LHCN-M2 (cell line): ENCODE results near the gene ABCC5. TPM values are rescaled to one million over a fixed set of nuclear protein-coding genes. Genes with fewer than 3 reads are reported as not detected.
A peak's percentile ranks its signal among the peaks of the same experiment; 100 is the strongest.
"Not testable (repeated sequence)": the region's sequence is repeated elsewhere in the genome, so short reads cannot be mapped to it uniquely, and the experiment has no call there.

Source experiments
- DNase-seq: peaks from one replicate; pipeline ENCODE4 v3.0.0-alpha.2; 2012; ENCODE audit warnings: low read depth
- total RNA-seq: library from RNA; depleted of rRNA; stranded (reverse); fragments of >200 nt; gene quantifications from 2 replicates; pipeline ENCODE4 v1.2.3, GENCODE V29; 2014

Gene ABCC5
- total RNA-seq, 1 experiment from 2014 or later = 26.7 TPM

- DNase-seq = no peak
Observed at GRCh38 chr3:184016169-184016570, 1.5 kb downstream of the ABCC5 start.

GRCh38 chr3:184015381-184016019, 2.2 kb downstream of the ABCC5 start:
- DNase-seq = no peak

GRCh38 chr3:184011937-184012889, 5.5 kb downstream of the ABCC5 start:
- DNase-seq = no peak

GRCh38 chr3:184011230-184011876, 6.3 kb downstream of the ABCC5 start:
- DNase-seq = no peak

GRCh38 chr3:184008161-184008560, 9.5 kb downstream of the ABCC5 start:
- DNase-seq = no peak

GRCh38 chr3:184007143-184007813, 10.4 kb downstream of the ABCC5 start:
- DNase-seq = not testable (repeated sequence)

GRCh38 chr3:184005941-184006507, 11.7 kb downstream of the ABCC5 start:
- DNase-seq = peak; percentile 43

GRCh38 chr3:184004476-184004875, 13.2 kb downstream of the ABCC5 start:
- DNase-seq = no peak

GRCh38 chr3:184003187-184003967, 14.3 kb downstream of the ABCC5 start:
- DNase-seq = peak; percentile 74

- DNase-seq = no peak
Observed at GRCh38 chr3:184002469-184002868, 15.2 kb downstream of the ABCC5 start.

GRCh38 chr3:184001761-184002160, 15.9 kb downstream of the ABCC5 start:
- DNase-seq = no peak

GRCh38 chr3:183991403-183991802, 26.3 kb downstream of the ABCC5 start:
- DNase-seq = no peak

GRCh38 chr3:183988216-183988790, 29.4 kb downstream of the ABCC5 start:
- DNase-seq = peak; percentile 94

GRCh38 chr3:183987000-183987600, 30.6 kb downstream of the ABCC5 start:
- peak; percentile 35 for DNase-seq

- DNase-seq = no peak
Observed at GRCh38 chr3:183984749-183985729, 32.6 kb downstream of the ABCC5 start.

GRCh38 chr3:183984127-183984740, 33.5 kb downstream of the ABCC5 start:
- no peak for DNase-seq

GRCh38 chr3:183981990-183982644, 35.6 kb downstream of the ABCC5 start:
- DNase-seq = peak; percentile 77
